ENCODE data around the gene PRKCA. TPM values are rescaled to one million over a fixed set of nuclear protein-coding genes. Genes with fewer than 3 reads are reported as not detected.

The PRKCA gene
- total and polyA plus RNA-seq, 9 of the 15 experiments (the other 6 are each of a cell fraction or from before 2014, with no cell fraction given) = 3.2 to 33.0 (median 17.8) TPM

DNA sequence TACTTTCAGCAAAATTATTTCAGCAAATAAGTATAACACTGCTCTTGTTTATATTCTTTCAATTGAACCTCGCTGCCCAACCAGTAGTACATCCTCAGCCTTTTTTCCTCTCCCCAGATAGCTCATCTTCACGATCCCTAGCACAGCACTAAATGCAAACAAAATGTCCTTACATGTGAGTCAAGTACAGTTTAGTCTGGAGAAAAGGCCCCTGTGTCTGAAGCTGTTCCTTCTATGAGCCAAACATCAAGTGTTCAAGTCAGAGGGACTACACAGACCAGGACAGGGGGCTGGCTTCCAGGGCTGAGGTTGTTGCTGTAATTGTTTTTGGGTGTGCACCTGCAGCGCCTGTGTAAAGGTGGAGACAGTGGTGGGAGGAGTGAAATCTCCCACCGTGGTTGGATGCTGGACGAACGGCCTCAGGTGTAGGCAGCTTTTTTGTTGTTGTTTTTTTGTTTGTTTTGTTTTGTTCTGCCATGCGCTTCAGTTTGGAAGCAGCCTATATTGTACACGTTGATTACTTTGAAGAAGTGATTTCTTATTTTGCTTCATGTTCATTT lies 147.1 kb downstream of the PRKCA start:
- DNase-seq (ENCODE audit: extremely low read depth in 1 of 4, low spot score in 3 of 4) = no peak
- Histone ChIP-seq H3K9ac (ENCODE audit: insufficient read depth in 1 of 2, low read depth in 2 of 2, low read length in 2 of 2) (no peak overlapping the region), H3K4me2 (ENCODE audit: insufficient read depth, low read length) (no peak overlapping the region), H3K9me3 (replicated peaks; ENCODE audit: control insufficient read depth, insufficient read depth, low read depth, low read length) (no peaks in the 10 kb centered on the region), H3K4me1 (replicated peaks in 1 of 2; ENCODE audit: control insufficient read depth in 2 of 2, insufficient read depth in 2 of 2, low read length in 2 of 2) (peaks cover 0 to 4% of the 10 kb centered on the region in 2 experiments; a peak in 2 of 5 replicates), H3K9me1 (ENCODE audit: control insufficient read depth, insufficient read depth, low read length) (no peaks in the 10 kb centered on the region), H3K27ac (ENCODE audit: extremely low read depth, low read depth, low read length) (no peak overlapping the region), H3K27me3 (ENCODE audit: control insufficient read depth in 2 of 2, insufficient read depth in 2 of 2, low read length in 2 of 2) (no peaks in the 10 kb centered on the region), H3K36me3 (ENCODE audit: control insufficient read depth, insufficient read depth, low read length) (no peaks in the 10 kb centered on the region; the same call in 2 of the 3 replicates), H3K4me3 (no peak overlapping the region), H2AFZ (ENCODE audit: low read depth, low read length) (no peak overlapping the region), H3K79me2 (ENCODE audit: control insufficient read depth, insufficient read depth, low read length) (no peaks in the 10 kb centered on the region; the same call in none of the 3 replicates), H4K20me1 (replicated peaks; ENCODE audit: control insufficient read depth, insufficient read depth, low read length) (no peaks in the 10 kb centered on the region)
- intact Hi-C loops (cut with micrococcal nuclease) (no loop called here), in situ Hi-C loops (cut with MboI) (no loop called here)
- TF ChIP-seq, protein P1, sequence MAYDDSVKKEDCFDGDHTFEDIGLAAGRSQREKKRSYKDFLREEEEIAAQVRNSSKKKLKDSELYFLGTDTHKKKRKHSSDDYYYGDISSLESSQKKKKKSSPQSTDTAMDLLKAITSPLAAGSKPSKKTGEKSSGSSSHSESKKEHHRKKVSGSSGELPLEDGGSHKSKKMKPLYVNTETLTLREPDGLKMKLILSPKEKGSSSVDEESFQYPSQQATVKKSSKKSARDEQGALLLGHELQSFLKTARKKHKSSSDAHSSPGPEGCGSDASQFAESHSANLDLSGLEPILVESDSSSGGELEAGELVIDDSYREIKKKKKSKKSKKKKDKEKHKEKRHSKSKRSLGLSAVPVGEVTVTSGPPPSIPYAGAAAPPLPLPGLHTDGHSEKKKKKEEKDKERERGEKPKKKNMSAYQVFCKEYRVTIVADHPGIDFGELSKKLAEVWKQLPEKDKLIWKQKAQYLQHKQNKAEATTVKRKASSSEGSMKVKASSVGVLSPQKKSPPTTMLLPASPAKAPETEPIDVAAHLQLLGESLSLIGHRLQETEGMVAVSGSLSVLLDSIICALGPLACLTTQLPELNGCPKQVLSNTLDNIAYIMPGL (CRISPR knock-in tag; IDR thresholded peaks at IDR 0.05) = no peak
- TF ChIP-seq ZBTB1 (CRISPR knock-in tag; IDR thresholded peaks at IDR 0.05; ENCODE audit: borderline replicate concordance, low read depth) (no peak), CTCF (IDR thresholded peaks at IDR 0.05 in 2 of 3, conservative IDR thresholded peaks at IDR 0.05 in 1 of 3; ENCODE audit: insufficient read depth in 2 of 3, low read depth in 1 of 3, low read length in 3 of 3) (no peak), ERF (CRISPR knock-in tag; IDR thresholded peaks at IDR 0.05) (no peak), ZC3H8 (IDR thresholded peaks at IDR 0.05) (no peak), JUN (IDR thresholded peaks at IDR 0.05; ENCODE audit: borderline replicate concordance, low read depth, low read length) (no peak), JUN (CRISPR knock-in tag; IDR thresholded peaks at IDR 0.05; ENCODE audit: borderline replicate concordance) (no peak), MEIS2 (IDR thresholded peaks at IDR 0.05; ENCODE audit: partially characterized antibody) (no peak), PHF21A (IDR thresholded peaks at IDR 0.05; ENCODE audit: borderline replicate concordance, low read depth) (no peak)
- TF ChIP-seq, protein P2, sequence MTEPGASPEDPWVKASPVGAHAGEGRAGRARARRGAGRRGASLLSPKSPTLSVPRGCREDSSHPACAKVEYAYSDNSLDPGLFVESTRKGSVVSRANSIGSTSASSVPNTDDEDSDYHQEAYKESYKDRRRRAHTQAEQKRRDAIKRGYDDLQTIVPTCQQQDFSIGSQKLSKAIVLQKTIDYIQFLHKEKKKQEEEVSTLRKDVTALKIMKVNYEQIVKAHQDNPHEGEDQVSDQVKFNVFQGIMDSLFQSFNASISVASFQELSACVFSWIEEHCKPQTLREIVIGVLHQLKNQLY (CRISPR knock-in tag; conservative IDR thresholded peaks at IDR 0.05) = no peak
- BruUV-seq (replicated peaks) = no TSS peak
- POLR2A ChIA-PET = no interaction called here
- CTCF ChIA-PET (ENCODE audit: low intra/inter-chr PET ratio) = no interaction called here
- FAIRE-seq = no peak
- ATAC-seq = no peak
- 70% methylated on average over 8 of the region's 8 CpGs for WGBS (ENCODE audit: insufficient coverage, low coverage, missing lambda C conversion rate)

Measured in K562 (cell line).